ENCODE data around the gene SFMBT2.

DNA sequence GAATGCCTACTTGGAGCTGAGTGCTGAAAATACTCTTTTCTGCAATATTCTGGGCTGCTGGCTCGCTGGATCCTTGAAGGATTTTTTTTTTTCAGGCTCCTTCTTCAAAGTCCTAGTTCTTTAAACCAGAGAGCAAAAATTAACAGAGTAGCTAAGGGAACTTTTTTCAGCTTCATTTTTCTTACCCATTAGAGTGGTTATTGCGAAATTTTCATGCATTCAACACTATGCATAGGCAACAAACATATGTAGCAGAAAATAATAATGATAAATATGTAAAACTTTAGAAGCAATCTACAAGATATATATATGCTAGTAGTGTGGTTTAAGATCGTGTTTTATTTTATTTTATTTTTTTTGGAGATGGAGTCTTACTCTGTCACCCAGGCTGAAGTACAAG is 264.6 kb downstream of the SFMBT2 start:
- TF ChIP-seq, protein P1, sequence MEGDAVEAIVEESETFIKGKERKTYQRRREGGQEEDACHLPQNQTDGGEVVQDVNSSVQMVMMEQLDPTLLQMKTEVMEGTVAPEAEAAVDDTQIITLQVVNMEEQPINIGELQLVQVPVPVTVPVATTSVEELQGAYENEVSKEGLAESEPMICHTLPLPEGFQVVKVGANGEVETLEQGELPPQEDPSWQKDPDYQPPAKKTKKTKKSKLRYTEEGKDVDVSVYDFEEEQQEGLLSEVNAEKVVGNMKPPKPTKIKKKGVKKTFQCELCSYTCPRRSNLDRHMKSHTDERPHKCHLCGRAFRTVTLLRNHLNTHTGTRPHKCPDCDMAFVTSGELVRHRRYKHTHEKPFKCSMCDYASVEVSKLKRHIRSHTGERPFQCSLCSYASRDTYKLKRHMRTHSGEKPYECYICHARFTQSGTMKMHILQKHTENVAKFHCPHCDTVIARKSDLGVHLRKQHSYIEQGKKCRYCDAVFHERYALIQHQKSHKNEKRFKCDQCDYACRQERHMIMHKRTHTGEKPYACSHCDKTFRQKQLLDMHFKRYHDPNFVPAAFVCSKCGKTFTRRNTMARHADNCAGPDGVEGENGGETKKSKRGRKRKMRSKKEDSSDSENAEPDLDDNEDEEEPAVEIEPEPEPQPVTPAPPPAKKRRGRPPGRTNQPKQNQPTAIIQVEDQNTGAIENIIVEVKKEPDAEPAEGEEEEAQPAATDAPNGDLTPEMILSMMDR (IDR thresholded peaks at IDR 0.05): no peak
- no peak for TF ChIP-seq POLR2A (IDR thresholded peaks at IDR 0.05)

Measured in body of pancreas (tissue), 4 donors.